ACC112 (cell line): ENCODE data around the gene PAPSS2.

ENCODE experiments used
- H2AFZ ChIP-seq: fragments of 200-600 bp; sonication (generic); one replicate; pipeline ENCODE4 v1.6.0; 2017; ENCODE audit warnings: antibody characterized with exemption, low read length; ENCODE audit not compliant: unreplicated experiment
- H3K27ac ChIP-seq: fragments of 200-600 bp; sonication (generic); 2 replicates; pipeline ENCODE4 v1.5.1; 2014; ENCODE audit warnings: low read depth, mild to moderate bottlenecking, antibody characterized with exemption, low read length, moderate library complexity
- H3K27me3 ChIP-seq: fragments of 200-600 bp; sonication (generic); 2 replicates; pipeline ENCODE4 v1.6.1; 2014; ENCODE audit warnings: mild to moderate bottlenecking, antibody characterized with exemption, low read length, moderate library complexity, mixed read lengths; ENCODE audit not compliant: insufficient read depth
- H3K36me3 ChIP-seq: fragments of 200-600 bp; sonication (generic); 2 replicates; pipeline ENCODE4 v1.6.1; 2016; ENCODE audit warnings: mild to moderate bottlenecking, antibody characterized with exemption, low read length, moderate library complexity, mixed read lengths; ENCODE audit not compliant: insufficient read depth
- H3K4me1 ChIP-seq: fragments of 200-600 bp; sonication (generic); one replicate; pipeline ENCODE4 v1.6.1; 2016; ENCODE audit warnings: low read length, mixed read lengths; ENCODE audit not compliant: insufficient read depth, unreplicated experiment, control insufficient read depth
- H3K4me3 ChIP-seq: fragments of 200-600 bp; sonication (generic); 2 replicates; pipeline ENCODE4 v1.5.1; 2014; ENCODE audit warnings: mild to moderate bottlenecking, low read depth, low read length
- H3K79me2 ChIP-seq: fragments of 200-600 bp; sonication (generic); one replicate; pipeline ENCODE4 v1.6.0; 2016; ENCODE audit warnings: low read length; ENCODE audit not compliant: control insufficient read depth, unreplicated experiment, insufficient read depth

The PAPSS2 gene

DNA sequence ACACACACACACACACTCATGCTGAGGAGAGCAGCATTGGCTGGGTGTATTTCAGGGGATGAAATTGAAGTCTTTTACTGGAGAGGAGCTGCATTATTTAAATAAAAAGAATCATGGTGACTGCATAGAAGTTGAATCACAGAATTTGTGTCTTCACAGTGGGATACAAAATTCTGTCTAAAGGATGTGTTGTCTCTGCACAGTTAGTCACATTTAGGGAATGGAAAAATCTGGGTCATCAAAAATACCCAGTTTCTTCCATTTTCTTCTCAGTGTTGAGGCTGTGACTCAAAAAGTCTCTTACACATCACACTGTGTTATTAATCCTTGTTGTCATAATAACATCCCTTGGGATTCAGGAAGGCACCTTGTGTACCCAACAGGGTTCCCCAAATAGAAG lies 10.9 kb downstream of the PAPSS2 start:
- H3K4me1 ChIP-seq: peaks cover 22% of the 10 kb centered on the region
- H3K79me2 ChIP-seq: peaks cover 83% of the 10 kb centered on the region
- H3K4me3 ChIP-seq: no peak overlapping the region
- H3K36me3 ChIP-seq: peaks cover 13% of the 10 kb centered on the region; the same call in 1 of the 2 replicates
- H3K27me3 ChIP-seq: no peaks in the 10 kb centered on the region
- no peak overlapping the region for H2AFZ ChIP-seq
- H3K27ac ChIP-seq: peak overlapping the region; percentile 51; the same call in 1 of the 2 replicates

DNA sequence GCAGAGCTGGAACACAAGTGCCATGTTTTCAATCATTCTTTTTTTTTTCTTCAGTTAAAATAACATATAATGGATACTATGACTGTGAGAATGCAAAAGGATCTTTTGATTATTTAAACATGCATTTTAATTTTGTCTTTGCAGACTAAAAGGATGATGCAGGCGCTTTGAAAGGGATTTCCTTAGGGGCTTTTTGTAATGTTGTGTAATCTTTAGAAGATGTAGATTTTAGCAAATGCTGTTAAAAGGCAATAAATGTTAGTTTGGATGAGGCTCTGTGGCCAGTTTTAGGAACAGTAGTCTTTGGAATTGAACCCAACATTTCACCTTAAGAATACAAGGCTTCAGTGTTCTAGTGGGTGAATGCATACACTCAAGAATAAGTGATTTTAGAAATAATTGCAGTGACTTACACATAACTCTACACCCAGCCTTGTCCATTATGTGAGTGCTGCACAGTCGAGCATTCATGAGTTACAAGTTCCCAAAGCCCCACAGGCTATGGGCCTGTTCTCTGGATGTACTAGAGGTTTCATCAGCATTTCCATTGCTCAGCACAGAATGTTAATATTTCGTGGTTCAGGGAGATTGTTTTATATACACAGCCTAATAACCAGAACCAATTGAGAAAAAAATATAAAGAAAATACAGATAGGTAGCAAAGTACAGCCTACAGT lies 11.6 kb downstream of the PAPSS2 start:
- Histone ChIP-seq H3K27me3 (no peaks in the 10 kb centered on the region), H3K36me3 (peaks cover 11% of the 10 kb centered on the region; the same call in 1 of the 2 replicates), H3K79me2 (peaks cover 81% of the 10 kb centered on the region), H3K4me1 (peaks cover 28% of the 10 kb centered on the region), H3K27ac (peak overlapping the region; percentile 41; the same call in 1 of the 2 replicates), H2AFZ (no peak overlapping the region), H3K4me3 (no peak overlapping the region)

DNA sequence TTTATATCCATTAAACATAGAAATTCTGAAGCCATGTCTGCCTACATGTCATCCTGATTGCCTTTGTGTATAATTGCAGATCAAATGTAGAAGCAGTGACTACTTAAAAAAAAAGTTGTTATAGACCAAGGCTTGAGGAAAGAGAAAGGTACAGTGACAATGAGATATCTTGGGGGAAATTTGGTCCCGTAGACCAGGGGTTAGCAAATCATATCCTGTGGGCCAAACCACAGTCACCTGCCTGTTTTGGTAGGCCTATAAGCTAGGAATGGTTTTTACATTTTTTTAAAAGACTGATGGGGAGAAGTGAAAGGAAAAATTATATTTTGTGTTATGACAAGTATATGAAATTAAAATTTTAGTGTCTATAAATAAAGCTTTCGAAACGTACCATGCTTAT lies 12.9 kb downstream of the PAPSS2 start:
- Histone ChIP-seq H3K4me3 (no peak overlapping the region), H3K27ac (no peak overlapping the region), H3K4me1 (peaks cover 32% of the 10 kb centered on the region), H3K36me3 (peaks cover under 1% of the 10 kb centered on the region; the same call in 1 of the 2 replicates), H3K27me3 (no peaks in the 10 kb centered on the region), H2AFZ (no peak overlapping the region), H3K79me2 (peaks cover 78% of the 10 kb centered on the region)

DNA sequence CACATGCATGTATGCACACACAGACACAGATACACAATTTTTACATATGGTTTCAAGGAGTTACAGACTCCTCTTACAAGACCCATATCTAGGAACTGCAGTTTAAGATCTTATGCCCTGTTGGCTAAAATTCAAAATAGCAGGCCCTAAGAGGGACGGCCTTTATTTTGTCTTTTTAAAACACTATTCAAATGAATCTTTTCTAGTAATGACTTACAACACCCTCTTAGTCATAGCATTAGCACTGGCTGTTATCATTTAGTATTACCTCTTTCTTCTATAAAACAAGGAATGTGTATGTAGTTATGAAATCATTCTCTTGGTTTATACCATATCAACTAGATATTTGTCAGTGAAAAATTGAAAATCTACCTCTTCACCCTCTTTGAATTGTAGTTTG lies 15.3 kb downstream of the PAPSS2 start:
- H3K27ac ChIP-seq: peak overlapping the region; percentile 72
- peaks cover 32% of the 10 kb centered on the region for H3K4me1 ChIP-seq
- H3K27me3 ChIP-seq: no peaks in the 10 kb centered on the region
- peaks cover 6% of the 10 kb centered on the region; the same call in 1 of the 2 replicates for H3K36me3 ChIP-seq
- H2AFZ ChIP-seq: no peak overlapping the region
- no peak overlapping the region for H3K4me3 ChIP-seq
- peaks cover 64% of the 10 kb centered on the region for H3K79me2 ChIP-seq

DNA sequence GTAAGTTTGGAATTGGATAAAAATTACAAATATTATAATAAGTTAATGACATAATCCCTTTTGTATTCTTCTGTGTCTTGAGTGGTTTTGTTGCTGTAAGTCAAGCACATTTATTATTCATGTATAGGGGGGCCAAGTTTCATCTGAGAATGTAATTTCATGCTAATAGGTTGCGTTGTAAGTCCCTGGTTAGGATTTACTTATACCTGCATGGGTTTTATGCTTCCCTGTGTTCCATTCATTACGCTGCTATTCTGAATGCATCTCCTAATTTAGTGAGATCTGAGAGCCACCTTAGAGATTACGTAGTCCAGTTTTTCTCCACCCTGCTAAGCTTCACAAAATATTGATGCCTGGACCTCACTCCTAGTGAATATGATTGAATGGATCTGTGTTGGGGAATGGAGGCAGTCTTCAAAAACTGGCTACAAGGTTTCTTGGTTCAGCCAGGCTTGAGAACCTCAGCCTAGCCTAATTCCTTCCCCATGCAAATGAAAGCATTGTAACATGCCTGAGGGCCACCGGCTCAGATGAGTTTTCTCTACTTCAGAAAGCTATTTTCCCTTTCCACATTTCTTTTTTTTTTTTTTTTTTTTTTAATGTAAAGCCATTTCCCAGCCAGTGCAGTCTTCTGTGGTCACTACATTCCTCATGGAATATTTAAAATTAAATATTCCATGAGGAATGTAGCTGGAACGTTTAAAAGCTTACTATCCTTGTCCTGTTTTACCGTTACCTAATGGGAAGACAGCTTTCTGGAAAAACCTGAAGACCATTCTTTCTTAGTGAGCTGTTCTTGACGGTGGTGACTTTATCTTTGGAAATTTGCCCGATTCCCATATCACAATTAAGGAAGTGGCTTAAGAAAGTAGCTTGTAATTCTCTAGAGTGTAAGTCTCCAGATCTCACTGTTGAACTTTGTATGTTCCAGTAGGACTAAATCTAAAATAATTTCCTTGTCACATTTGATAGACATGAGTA lies 16.0 kb downstream of the PAPSS2 start:
- Histone ChIP-seq H3K27me3 (no peaks in the 10 kb centered on the region), H2AFZ (no peak overlapping the region), H3K79me2 (peaks cover 59% of the 10 kb centered on the region), H3K27ac (peak overlapping the region; percentile 72), H3K4me3 (peak overlapping the region; percentile 25; the same call in 1 of the 2 replicates), H3K4me1 (peaks cover 26% of the 10 kb centered on the region), H3K36me3 (0 out of 2 replicates have a peak, but pooled peaks cover 6% of the 10 kb centered on the region)

DNA sequence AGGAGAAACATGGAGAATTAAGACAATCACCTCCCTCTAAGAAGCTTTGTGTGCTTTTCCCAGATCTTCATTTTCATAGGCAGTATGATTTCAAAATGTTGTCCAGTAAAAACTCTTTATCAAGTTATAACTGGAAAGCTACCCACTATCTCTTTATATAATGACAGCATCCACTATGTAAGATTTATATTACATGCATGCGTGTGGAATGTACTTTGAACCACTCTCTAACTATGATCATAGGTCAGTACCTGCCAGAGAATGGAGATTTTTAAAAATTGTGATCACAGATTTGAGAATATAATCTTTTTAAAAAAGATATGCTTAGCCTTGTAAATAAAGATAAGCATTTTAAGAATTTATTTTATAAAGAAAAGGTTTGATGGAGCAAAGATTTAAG lies 17.9 kb downstream of the PAPSS2 start:
- H3K27ac ChIP-seq: no peak overlapping the region
- peaks cover 51% of the 10 kb centered on the region for H3K79me2 ChIP-seq
- no peak overlapping the region for H2AFZ ChIP-seq
- H3K36me3 ChIP-seq: 0 out of 2 replicates have a peak, but pooled peaks cover 6% of the 10 kb centered on the region
- H3K4me1 ChIP-seq: peaks cover 21% of the 10 kb centered on the region
- H3K27me3 ChIP-seq: no peaks in the 10 kb centered on the region
- no peak overlapping the region for H3K4me3 ChIP-seq

DNA sequence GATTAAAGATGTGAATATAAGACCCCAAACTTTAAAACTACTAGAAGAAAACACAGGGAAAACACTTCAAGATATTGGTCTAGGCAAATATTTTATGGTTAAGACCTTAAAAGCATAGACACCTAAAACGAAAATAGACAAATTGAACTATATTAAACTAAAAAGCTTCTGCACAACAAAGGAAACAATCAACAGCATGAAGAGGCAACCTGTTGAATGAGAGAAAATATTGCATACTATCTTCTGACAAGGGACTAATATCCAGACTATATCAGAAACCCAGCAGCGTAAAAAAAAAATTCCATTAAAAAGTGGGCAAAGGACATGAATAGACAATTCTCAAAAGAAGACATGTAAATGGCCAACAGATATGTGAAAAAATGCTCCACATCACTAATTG lies 18.6 kb downstream of the PAPSS2 start:
- no peak overlapping the region for H2AFZ ChIP-seq
- H3K27ac ChIP-seq: no peak overlapping the region
- 0 out of 2 replicates have a peak, but pooled peaks cover 6% of the 10 kb centered on the region for H3K36me3 ChIP-seq
- H3K4me1 ChIP-seq: peaks cover 21% of the 10 kb centered on the region
- peaks cover 48% of the 10 kb centered on the region for H3K79me2 ChIP-seq
- H3K4me3 ChIP-seq: no peak overlapping the region
- no peaks in the 10 kb centered on the region for H3K27me3 ChIP-seq

DNA sequence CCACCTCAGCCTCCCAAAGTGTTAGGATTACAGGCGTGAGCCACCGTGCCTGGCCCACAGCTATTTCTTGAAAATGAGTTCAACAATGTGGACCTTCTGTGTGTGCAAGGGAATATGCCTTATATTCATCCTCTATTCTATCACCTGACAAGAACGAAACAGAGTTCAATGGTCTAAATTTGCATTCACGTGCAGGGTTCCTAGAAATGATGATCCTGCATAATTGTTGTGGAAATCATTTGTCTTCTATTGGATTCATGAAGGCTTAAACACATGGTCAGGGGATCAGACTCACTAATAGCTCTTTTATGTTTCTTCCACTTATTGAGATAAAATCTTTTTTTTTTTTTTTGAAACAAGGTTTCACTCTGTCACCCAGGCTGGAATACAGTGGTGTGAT lies 23.7 kb downstream of the PAPSS2 start:
- H3K27ac ChIP-seq: no peak overlapping the region
- H3K27me3 ChIP-seq: no peaks in the 10 kb centered on the region
- H3K36me3 ChIP-seq: 0 out of 2 replicates have a peak, but pooled peaks cover 11% of the 10 kb centered on the region
- no peaks in the 10 kb centered on the region for H3K4me1 ChIP-seq
- H3K4me3 ChIP-seq: no peak overlapping the region
- peaks cover 49% of the 10 kb centered on the region for H3K79me2 ChIP-seq
- no peak overlapping the region for H2AFZ ChIP-seq

DNA sequence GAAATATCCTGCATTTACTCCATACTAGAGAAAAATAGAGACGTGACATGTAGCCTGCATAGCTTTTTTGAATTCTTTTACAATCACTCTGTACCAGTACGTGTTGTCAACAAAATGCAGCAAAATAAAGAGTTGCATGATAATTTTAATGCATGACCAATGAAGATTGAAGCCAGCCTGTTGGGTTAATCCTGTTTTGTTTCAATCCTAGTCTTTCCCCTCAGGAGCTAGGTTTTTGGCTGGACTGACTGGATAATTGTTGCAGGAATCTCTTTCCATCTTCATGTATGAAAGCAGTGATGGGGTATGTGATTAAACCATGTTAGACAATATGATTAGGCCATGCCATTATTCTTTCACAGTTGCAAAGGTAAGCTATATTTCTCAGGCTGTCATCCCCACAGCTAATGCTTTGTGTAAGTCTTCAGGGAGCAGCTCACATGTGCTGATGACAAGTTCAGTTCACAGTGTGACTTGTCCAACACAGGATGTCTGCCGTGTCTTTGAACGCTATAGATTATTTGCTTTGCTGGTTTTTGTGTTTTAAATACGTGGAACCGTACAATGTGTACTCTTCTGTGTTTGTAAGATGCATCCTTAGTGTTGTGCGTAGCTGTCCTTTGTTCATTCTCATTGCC lies 24.4 kb downstream of the PAPSS2 start:
- Histone ChIP-seq H3K79me2 (peaks cover 45% of the 10 kb centered on the region), H3K4me1 (no peaks in the 10 kb centered on the region), H3K27me3 (no peaks in the 10 kb centered on the region), H3K36me3 (0 out of 2 replicates have a peak, but pooled peaks cover 5% of the 10 kb centered on the region), H3K27ac (no peak overlapping the region), H2AFZ (no peak overlapping the region), H3K4me3 (no peak overlapping the region)

DNA sequence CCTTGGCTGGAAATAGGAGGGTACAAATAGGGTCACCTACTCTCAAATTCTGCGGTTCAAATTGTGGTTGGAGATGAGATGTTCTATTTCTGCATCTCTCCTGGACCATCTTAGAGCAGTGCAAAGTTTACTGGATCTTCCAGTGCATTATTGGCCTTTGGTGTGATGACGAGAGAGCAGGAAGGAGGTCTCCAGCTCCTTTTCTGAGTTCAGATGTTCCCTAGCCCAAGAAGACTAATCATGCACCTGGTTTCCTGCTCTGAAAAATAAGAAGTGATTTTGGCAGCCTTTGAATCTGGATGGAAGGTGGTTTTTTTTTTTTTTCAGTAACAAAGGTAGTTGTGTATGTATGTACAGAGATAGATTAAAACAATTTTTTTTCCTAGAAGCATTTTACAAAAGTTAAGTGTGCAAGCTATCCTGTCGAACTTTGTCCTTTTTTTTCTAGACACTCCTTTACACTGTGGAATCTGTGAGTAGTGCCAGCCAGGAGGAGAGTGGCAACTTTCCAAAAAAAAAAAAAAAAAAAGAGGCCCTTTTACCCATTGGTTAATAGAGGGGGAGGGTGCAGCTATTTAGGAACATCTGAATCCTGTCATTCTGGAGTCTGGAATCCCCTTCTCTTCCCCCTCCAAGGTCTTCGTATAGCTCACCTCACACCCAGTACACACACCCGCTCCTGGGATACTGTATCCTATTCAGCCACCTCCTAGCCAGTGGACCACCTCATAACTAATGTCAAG lies 26.3 kb downstream of the PAPSS2 start:
- no peaks in the 10 kb centered on the region for H3K27me3 ChIP-seq
- H3K27ac ChIP-seq: no peak overlapping the region
- H2AFZ ChIP-seq: no peak overlapping the region
- peaks cover 4% of the 10 kb centered on the region for H3K4me1 ChIP-seq
- no peak overlapping the region for H3K4me3 ChIP-seq
- peaks cover 47% of the 10 kb centered on the region for H3K79me2 ChIP-seq
- 0 out of 2 replicates have a peak, but pooled peaks cover 5% of the 10 kb centered on the region for H3K36me3 ChIP-seq
